BLaER1 (cell line): Measurements from ENCODE around the gene BCAR3.

ENCODE experiments used
- H3K27ac ChIP-seq: shearing (Covaris generic); formaldehyde crosslinking; 2 replicates; pipeline ENCODE4 v1.8.1; 2022
- H3K27me3 ChIP-seq: shearing (Covaris generic); formaldehyde crosslinking; 2 replicates; pipeline ENCODE4 v1.8.1; 2022
- H3K36me3 ChIP-seq: shearing (Covaris generic); formaldehyde crosslinking; 2 replicates; pipeline ENCODE4 v1.8.1; 2022
- H3K4me1 ChIP-seq: shearing (Covaris generic); formaldehyde crosslinking; 2 replicates; pipeline ENCODE4 v1.8.1; 2022
- H3K4me2 ChIP-seq: shearing (Covaris generic); formaldehyde crosslinking; 2 replicates; pipeline ENCODE4 v1.8.1; 2022
- H3K4me3 ChIP-seq: shearing (Covaris generic); formaldehyde crosslinking; 2 replicates; pipeline ENCODE4 v1.8.1; 2022
- H3K9ac ChIP-seq: shearing (Covaris generic); formaldehyde crosslinking; 2 replicates; pipeline ENCODE4 v1.8.1; 2022
- H3K9me3 ChIP-seq: shearing (Covaris generic); formaldehyde crosslinking; 2 replicates; pipeline ENCODE4 v1.8.1; 2022
- H4K20me1 ChIP-seq: shearing (Covaris generic); formaldehyde crosslinking; 2 replicates; pipeline ENCODE4 v1.8.1; 2022
- Cebpa-rat ChIP-seq: shearing (Covaris generic); IDR thresholded peaks from 2 replicates; pipeline ENCODE4 v1.8.1; 2022

The BCAR3 gene

GRCh38 chr1:93588955-93589354, 92.7 kb downstream of the BCAR3 start:
- peaks cover 94% of the 10 kb centered on the region for H3K36me3 ChIP-seq
- no peak overlapping the region for H3K4me2 ChIP-seq
- H4K20me1 ChIP-seq: peaks cover 79% of the 10 kb centered on the region

GRCh38 chr1:93588206-93588605, 93.4 kb downstream of the BCAR3 start:
- no peak for TF ChIP-seq Cebpa-rat
- Histone ChIP-seq H3K27ac (no peak overlapping the region), H3K9me3 (no peaks in the 10 kb centered on the region), H3K4me2 (no peak overlapping the region), H4K20me1 (peaks cover 72% of the 10 kb centered on the region), H3K27me3 (no peaks in the 10 kb centered on the region), H3K4me3 (no peak overlapping the region), H3K4me1 (peaks cover 28% of the 10 kb centered on the region), H3K9ac (no peak overlapping the region), H3K36me3 (peaks cover 98% of the 10 kb centered on the region)

More at GRCh38 chr1:93588955-93589354, 92.7 kb downstream of the BCAR3 start:
- H3K27me3 ChIP-seq: no peaks in the 10 kb centered on the region
- no peak overlapping the region for H3K9ac ChIP-seq
- no peaks in the 10 kb centered on the region for H3K9me3 ChIP-seq
- no peak for TF ChIP-seq Cebpa-rat
- H3K4me1 ChIP-seq: peaks cover 28% of the 10 kb centered on the region
- no peak overlapping the region for H3K4me3 ChIP-seq
- no peak overlapping the region for H3K27ac ChIP-seq

DNA sequence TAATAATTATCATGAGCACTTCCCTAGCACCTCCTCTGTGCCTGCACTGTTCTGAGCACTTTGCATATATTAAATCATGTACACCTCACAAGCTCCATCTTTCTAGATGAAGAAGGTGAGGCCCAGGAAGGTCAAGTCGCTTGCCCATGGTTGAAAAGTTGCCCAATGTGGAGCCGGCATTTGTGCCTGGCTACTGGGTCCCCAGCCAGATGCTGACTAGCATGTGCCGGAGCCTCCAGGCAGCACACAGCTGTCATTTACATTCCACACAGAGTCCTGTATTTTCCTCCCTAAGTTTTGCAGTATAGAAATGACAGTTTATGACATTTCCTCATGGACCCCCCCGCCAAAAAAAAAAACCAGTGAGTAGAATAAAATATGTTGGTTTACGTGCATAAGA, 94.3 kb downstream of the BCAR3 start:
- no peak overlapping the region for H3K27ac ChIP-seq
- no peak overlapping the region for H3K4me2 ChIP-seq
- TF ChIP-seq Cebpa-rat: no peak
- no peak overlapping the region for H3K4me3 ChIP-seq
- peaks cover 98% of the 10 kb centered on the region for H3K36me3 ChIP-seq
- no peak overlapping the region for H3K9ac ChIP-seq
- no peaks in the 10 kb centered on the region for H3K9me3 ChIP-seq
- peaks cover 24% of the 10 kb centered on the region for H3K4me1 ChIP-seq
- H4K20me1 ChIP-seq: peaks cover 72% of the 10 kb centered on the region
- no peaks in the 10 kb centered on the region for H3K27me3 ChIP-seq

GRCh38 chr1:93585059-93585966, 96.3 kb downstream of the BCAR3 start:
- H3K36me3 ChIP-seq: peaks cover 99% of the 10 kb centered on the region
- TF ChIP-seq Cebpa-rat: no peak
- no peaks in the 10 kb centered on the region for H3K9me3 ChIP-seq
- H3K4me2 ChIP-seq: no peak overlapping the region
- no peak overlapping the region for H3K9ac ChIP-seq
- no peak overlapping the region for H3K27ac ChIP-seq
- peaks cover 11% of the 10 kb centered on the region for H3K4me1 ChIP-seq
- no peak overlapping the region for H3K4me3 ChIP-seq
- peaks cover 62% of the 10 kb centered on the region for H4K20me1 ChIP-seq
- H3K27me3 ChIP-seq: no peaks in the 10 kb centered on the region

DNA sequence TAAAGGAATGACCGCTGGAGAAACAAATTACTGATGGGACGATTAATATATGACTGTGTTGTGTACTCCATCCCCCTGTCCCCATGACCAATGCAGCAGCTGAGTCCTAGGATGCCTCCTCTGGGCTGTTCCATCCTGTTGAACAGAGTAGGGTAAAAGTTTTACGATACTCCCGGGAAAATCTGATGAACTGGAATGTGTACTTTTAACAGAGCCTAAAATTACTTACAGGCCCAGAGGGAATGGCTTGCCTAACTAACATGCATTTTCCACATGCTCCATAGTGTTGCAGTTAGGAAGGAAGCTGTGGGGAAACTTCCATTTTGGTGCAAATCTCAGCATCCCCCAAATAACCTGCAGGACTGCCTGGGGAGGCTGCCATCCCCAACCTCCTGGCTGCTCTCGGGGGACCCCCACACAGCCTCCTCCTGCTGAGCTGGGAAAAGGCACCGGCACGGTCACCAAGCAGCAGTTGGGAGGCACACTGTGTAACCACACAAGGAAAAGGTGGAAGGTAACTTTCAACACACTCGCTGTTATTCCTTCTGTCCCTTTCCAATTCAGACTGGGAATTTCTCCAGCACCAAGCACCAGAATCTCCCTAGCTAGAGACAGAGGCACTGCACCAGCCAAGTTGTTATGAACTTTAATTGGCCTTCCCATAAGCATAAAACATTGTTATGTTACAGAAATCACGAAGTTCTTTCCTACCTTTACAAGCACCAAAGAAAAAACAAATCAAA, 97.2 kb downstream of the BCAR3 start:
- no peak overlapping the region for H3K9ac ChIP-seq
- H3K27me3 ChIP-seq: no peaks in the 10 kb centered on the region
- H3K9me3 ChIP-seq: no peaks in the 10 kb centered on the region
- H3K4me1 ChIP-seq: peaks cover 11% of the 10 kb centered on the region
- no peak overlapping the region for H3K4me2 ChIP-seq
- peaks cover 62% of the 10 kb centered on the region for H4K20me1 ChIP-seq
- TF ChIP-seq Cebpa-rat: no peak
- no peak overlapping the region for H3K27ac ChIP-seq
- no peak overlapping the region for H3K4me3 ChIP-seq
- H3K36me3 ChIP-seq: peaks cover 99% of the 10 kb centered on the region

- H3K9me3 ChIP-seq: no peaks in the 10 kb centered on the region
- H3K36me3 ChIP-seq: peaks cover 99% of the 10 kb centered on the region
- H3K27ac ChIP-seq: no peak overlapping the region
- H3K4me2 ChIP-seq: no peak overlapping the region
- TF ChIP-seq Cebpa-rat: no peak
- no peak overlapping the region for H3K4me3 ChIP-seq
- no peak overlapping the region for H3K9ac ChIP-seq
- H3K4me1 ChIP-seq: no peaks in the 10 kb centered on the region
- no peaks in the 10 kb centered on the region for H3K27me3 ChIP-seq
- H4K20me1 ChIP-seq: peaks cover 61% of the 10 kb centered on the region
Observed at GRCh38 chr1:93581917-93582850, 99.5 kb downstream of the BCAR3 start.

DNA sequence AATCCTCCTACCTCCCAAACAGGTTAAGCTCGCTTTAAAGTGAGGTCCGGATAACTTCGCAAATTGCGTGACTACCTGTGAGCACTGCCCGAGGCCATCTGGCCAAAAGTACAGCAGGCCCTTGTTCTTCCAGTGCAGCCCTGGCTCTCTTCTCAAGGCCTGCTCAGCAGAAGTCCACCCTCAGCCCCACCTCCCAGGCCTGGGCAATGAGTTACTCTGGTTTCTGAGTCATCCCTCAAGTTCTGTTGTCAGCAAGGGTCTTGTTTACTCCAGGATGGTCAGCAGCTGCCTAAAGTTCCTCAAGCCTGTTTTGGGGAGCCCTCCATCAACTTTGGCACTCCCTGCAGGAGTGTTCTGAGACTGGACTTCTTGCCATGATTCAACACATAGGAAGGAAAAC, 101.7 kb downstream of the BCAR3 start:
- no peak for TF ChIP-seq Cebpa-rat
- peaks cover 100% of the 10 kb centered on the region for H3K36me3 ChIP-seq
- no peaks in the 10 kb centered on the region for H3K4me1 ChIP-seq
- H3K4me3 ChIP-seq: no peak overlapping the region
- no peak overlapping the region for H3K4me2 ChIP-seq
- no peaks in the 10 kb centered on the region for H3K9me3 ChIP-seq
- peaks cover 72% of the 10 kb centered on the region for H4K20me1 ChIP-seq
- no peaks in the 10 kb centered on the region for H3K27me3 ChIP-seq
- no peak overlapping the region for H3K9ac ChIP-seq
- no peak overlapping the region for H3K27ac ChIP-seq

GRCh38 chr1:93578911-93579825, 102.5 kb downstream of the BCAR3 start:
- Histone ChIP-seq H3K4me1 (no peaks in the 10 kb centered on the region), H3K27me3 (no peaks in the 10 kb centered on the region), H3K4me3 (no peak overlapping the region), H3K9me3 (no peaks in the 10 kb centered on the region), H3K27ac (no peak overlapping the region), H3K36me3 (peaks cover 100% of the 10 kb centered on the region), H3K4me2 (no peak overlapping the region), H3K9ac (no peak overlapping the region), H4K20me1 (peaks cover 71% of the 10 kb centered on the region)
- no peak for TF ChIP-seq Cebpa-rat
